Esophagus squamous epithelium (tissue), 5 donors: ENCODE data around the gene SLC25A46. TPM values are rescaled to one million over a fixed set of nuclear protein-coding genes. Genes with fewer than 3 reads are reported as not detected.

ENCODE experiments used
- DNase-seq: peaks from one replicate; lab custom pipeline; 2025; lab: John Stamatoyannopoulos, UW
- H3K27ac ChIP-seq, 4 donors: fragments of 200-600 bp; sonication (generic); one replicate each; pipeline ENCODE4 v1.5.1; 2016 to 2019; ENCODE audit warnings: mild to moderate bottlenecking in 1 of 4
- H3K27me3 ChIP-seq, 4 donors: fragments of 200-600 bp; sonication (generic); 1 replicate in 3 of 4; 2 replicates in 1 of 4; pipeline versions ENCODE4 v1.5.1 to v1.6.0; 2017 to 2021; ENCODE audit warnings: antibody characterized with exemption in 1 of 4
- H3K36me3 ChIP-seq, 3 donors: fragments of 200-600 bp; sonication (generic); one replicate each; pipeline ENCODE4 v1.5.1; 2016 to 2019
- H3K4me1 ChIP-seq, 3 donors: fragments of 200-600 bp; sonication (generic); one replicate each; pipeline ENCODE4 v1.5.1; 2017 to 2019
- H3K4me3 ChIP-seq, 4 donors: fragments of 200-600 bp; sonication (generic); 1 replicate in 3 of 4; 2 replicates in 1 of 4; pipeline ENCODE4 v1.5.1; 2016 to 2019; ENCODE audit warnings: mild to moderate bottlenecking in 2 of 4, moderate library complexity in 1 of 4
- H3K9me3 ChIP-seq, 3 donors: fragments of 200-600 bp; sonication (generic); one replicate each; pipeline ENCODE4 v1.5.1; 2016 to 2019
- POLR2A ChIP-seq, 4 donors: fragments of 450-650 bp; IDR thresholded peaks; one replicate each; pipeline ENCODE4 v1.6.1; 2017; ENCODE audit warnings: antibody characterized with exemption in 4 of 4, mild to moderate bottlenecking in 4 of 4, moderate library complexity in 3 of 4
- WGBS, 2 donors: methylation state at CpG; one replicate each; pipeline ENCODE4 v1.1.5; 2018; 5-methylcytosine and 5-hydroxymethylcytosine counted together
- intact Hi-C: fragments of 100-400 bp; cut with DNase I; formaldehyde crosslinking; loops from one replicate; pipeline ENCODE4 v1.15.0; 2022
- total RNA-seq, 4 donors: library from RNA; depleted of rRNA; stranded (reverse); fragments of >200 nt; gene quantifications; one replicate each; pipeline ENCODE4 v1.1.0, GENCODE V29; 2016
- TF ChIP-seq, protein P1 (sequence below), 6 experiments: fragments of 450-650 bp in 4 of 6; fragments of 200-600 bp in 2 of 6; sonication (generic) in 2 of 6; IDR thresholded peaks; one replicate each; pipeline ENCODE4 v1.5.1; 2016 to 2019; ENCODE audit warnings: antibody characterized with exemption in 6 of 6, mild to moderate bottlenecking in 4 of 6, moderate library complexity in 4 of 6
- donor health status: DM: yes; HTN: yes; CAD: no.

SLC25A46 gene
- total RNA-seq, 4 donors from 2014 or later = 24.6 to 56.0 (median 49.0) TPM

DNA sequence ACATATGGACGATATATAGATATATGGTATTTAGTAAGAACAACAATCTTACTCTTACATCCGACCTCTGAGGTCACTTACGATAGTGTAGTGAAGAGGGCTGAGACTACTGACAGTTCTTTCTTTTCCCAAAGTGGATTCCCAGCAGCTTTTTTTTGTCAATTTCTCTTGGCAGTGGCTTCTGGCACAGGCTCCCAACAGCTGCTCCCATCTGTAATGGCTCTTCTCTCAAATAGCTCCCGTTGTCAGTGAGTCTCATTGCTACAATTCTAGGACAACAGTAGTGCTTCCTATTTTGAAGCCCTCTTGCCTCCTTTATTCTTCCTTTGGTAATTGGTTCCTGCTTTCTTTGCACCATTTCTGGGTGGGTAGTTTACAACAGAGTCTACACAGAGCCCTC lies 68.4 kb downstream of the SLC25A46 start:
- Histone ChIP-seq H3K36me3 (no peaks in the 10 kb centered on the region), H3K9me3 (peaks cover 0 to 13% (median 0%) of the 10 kb centered on the region in 3 donors), H3K4me3 (no peak overlapping the region), H3K4me1 (peaks cover 0 to 18% (median 4%) of the 10 kb centered on the region in 3 donors), H3K27me3 (no peaks in the 10 kb centered on the region), H3K27ac (no peak overlapping the region)
- TF ChIP-seq, protein P1, sequence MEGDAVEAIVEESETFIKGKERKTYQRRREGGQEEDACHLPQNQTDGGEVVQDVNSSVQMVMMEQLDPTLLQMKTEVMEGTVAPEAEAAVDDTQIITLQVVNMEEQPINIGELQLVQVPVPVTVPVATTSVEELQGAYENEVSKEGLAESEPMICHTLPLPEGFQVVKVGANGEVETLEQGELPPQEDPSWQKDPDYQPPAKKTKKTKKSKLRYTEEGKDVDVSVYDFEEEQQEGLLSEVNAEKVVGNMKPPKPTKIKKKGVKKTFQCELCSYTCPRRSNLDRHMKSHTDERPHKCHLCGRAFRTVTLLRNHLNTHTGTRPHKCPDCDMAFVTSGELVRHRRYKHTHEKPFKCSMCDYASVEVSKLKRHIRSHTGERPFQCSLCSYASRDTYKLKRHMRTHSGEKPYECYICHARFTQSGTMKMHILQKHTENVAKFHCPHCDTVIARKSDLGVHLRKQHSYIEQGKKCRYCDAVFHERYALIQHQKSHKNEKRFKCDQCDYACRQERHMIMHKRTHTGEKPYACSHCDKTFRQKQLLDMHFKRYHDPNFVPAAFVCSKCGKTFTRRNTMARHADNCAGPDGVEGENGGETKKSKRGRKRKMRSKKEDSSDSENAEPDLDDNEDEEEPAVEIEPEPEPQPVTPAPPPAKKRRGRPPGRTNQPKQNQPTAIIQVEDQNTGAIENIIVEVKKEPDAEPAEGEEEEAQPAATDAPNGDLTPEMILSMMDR (IDR thresholded peaks at IDR 0.05) = no peak
- TF ChIP-seq POLR2A (IDR thresholded peaks at IDR 0.05) = no peak
- WGBS, 2 donors = 50 to 66% methylated on average over 4 of the region's 4 CpGs
- intact Hi-C loops = no loop called here
- DNase-seq = no peak

DNA sequence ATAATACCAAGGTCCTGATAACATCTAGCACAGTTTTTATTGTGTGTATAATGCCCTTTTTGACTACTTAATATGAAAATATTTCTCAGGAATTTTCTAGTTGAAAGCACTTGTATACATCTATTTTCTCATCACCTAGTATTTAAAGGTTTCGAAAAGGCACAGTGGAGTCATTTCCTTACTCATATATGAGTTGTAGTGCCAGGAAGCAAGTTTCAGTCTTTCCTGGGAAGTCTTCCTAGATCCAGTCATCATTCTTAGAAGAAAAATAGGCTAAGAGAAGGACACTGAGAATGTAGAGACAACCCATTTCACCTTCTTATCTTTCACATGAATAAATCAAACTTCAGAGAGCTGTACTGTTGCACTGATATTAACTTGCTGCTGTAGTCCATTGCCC lies 70.2 kb downstream of the SLC25A46 start:
- no peak overlapping the region for H3K4me3 ChIP-seq
- WGBS, 2 donors = 53 to 71% methylated on average over 1 of the region's 1 CpG
- DNase-seq = no peak
- no peaks in the 10 kb centered on the region for H3K36me3 ChIP-seq
- H3K9me3 ChIP-seq = peaks cover 0 to 12% (median 0%) of the 10 kb centered on the region in 3 donors
- H3K27ac ChIP-seq = no peak overlapping the region
- peaks cover 0 to 12% (median 4%) of the 10 kb centered on the region in 3 donors for H3K4me1 ChIP-seq
- intact Hi-C loops = no loop called here
- TF ChIP-seq, protein P1 (IDR thresholded peaks at IDR 0.05) = no peak
- TF ChIP-seq POLR2A (IDR thresholded peaks at IDR 0.05) = no peak
- H3K27me3 ChIP-seq = no peaks in the 10 kb centered on the region

Other genes with a start within 250 kb of the SLC25A46 start
- 1 to 10 TPM in 3 of 4 donors, under 1 TPM in 1; 0.53 to 3.1 (median 1.5) TPM for gene TMEM232, start 12.3 kb upstream of the SLC25A46 start, total RNA-seq